Liver (tissue), 3 donors: ENCODE results near the gene ZNF57.

Source experiments
- FOXA1 ChIP-seq: IDR thresholded peaks from 2 replicates; pipeline ENCODE4 v1.6.1; 2016; ENCODE audit warnings: antibody characterized with exemption
- HNF4A ChIP-seq, 2 donors: conservative IDR thresholded peaks; 2 replicates each; pipeline ENCODE4 v1.6.1; 2016; ENCODE audit warnings: antibody characterized with exemption in 2 of 2, mild to moderate bottlenecking in 2 of 2
- RAD21 ChIP-seq, 2 donors: IDR thresholded peaks; 2 replicates each; pipeline ENCODE4 v1.6.1; 2016; ENCODE audit warnings: antibody characterized with exemption in 2 of 2, mild to moderate bottlenecking in 2 of 2
- RXRA ChIP-seq, 2 donors: IDR thresholded peaks; 2 replicates each; pipeline ENCODE4 v1.6.1; 2017 to 2018; ENCODE audit warnings: antibody characterized with exemption in 2 of 2, mild to moderate bottlenecking in 1 of 2
- SP1 ChIP-seq: IDR thresholded peaks from 2 replicates; pipeline ENCODE4 v1.6.1; 2018; ENCODE audit warnings: antibody characterized with exemption, mild to moderate bottlenecking
- TAF1 ChIP-seq: conservative IDR thresholded peaks from 2 replicates; pipeline ENCODE4 v1.6.1; 2016; ENCODE audit warnings: antibody characterized with exemption, mild to moderate bottlenecking
- YY1 ChIP-seq: IDR thresholded peaks from 2 replicates; pipeline ENCODE4 v1.6.1; 2016; ENCODE audit warnings: antibody characterized with exemption, mild to moderate bottlenecking
- TF ChIP-seq, protein P1 (sequence below): fragments of 150-350 bp; IDR thresholded peaks from 2 replicates; pipeline ENCODE4 v1.5.1; 2017; ENCODE audit warnings: improper control_type of control experiment, low read depth, low read length; ENCODE audit not compliant: missing input control
- TF ChIP-seq, protein P2 (sequence below): IDR thresholded peaks from 2 replicates; pipeline ENCODE4 v1.6.1; 2016; ENCODE audit warnings: antibody characterized with exemption, mild to moderate bottlenecking
- TF ChIP-seq, protein P3 (sequence below): IDR thresholded peaks from 2 replicates; pipeline ENCODE4 v1.6.1; 2016; ENCODE audit warnings: antibody characterized with exemption
- TF ChIP-seq, protein P4 (sequence below): IDR thresholded peaks from 2 replicates; pipeline ENCODE4 v1.6.1; 2016; ENCODE audit warnings: antibody characterized with exemption
- donor health status: healthy.
- donor health status: healthy.

DNA sequence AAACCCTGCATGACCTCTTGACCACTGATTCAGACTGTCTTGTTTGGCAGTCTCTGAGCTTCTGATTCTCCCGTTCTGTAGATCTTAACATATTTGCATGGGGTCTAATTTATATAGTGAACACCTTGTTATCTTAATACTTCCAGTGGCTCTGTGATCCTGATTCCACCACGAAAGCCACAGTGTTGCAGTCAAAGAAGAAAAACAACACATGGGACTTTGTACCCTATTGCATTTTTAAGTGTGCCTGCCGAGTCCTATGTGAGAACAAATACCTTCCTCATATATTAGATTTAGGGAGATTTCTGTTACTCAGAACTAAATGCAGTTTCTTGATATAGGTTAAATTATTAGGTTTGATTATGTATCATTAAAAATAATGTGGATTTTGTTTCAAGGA lies 45.9 kb upstream of the ZNF57 start:
- TF ChIP-seq, protein P1, sequence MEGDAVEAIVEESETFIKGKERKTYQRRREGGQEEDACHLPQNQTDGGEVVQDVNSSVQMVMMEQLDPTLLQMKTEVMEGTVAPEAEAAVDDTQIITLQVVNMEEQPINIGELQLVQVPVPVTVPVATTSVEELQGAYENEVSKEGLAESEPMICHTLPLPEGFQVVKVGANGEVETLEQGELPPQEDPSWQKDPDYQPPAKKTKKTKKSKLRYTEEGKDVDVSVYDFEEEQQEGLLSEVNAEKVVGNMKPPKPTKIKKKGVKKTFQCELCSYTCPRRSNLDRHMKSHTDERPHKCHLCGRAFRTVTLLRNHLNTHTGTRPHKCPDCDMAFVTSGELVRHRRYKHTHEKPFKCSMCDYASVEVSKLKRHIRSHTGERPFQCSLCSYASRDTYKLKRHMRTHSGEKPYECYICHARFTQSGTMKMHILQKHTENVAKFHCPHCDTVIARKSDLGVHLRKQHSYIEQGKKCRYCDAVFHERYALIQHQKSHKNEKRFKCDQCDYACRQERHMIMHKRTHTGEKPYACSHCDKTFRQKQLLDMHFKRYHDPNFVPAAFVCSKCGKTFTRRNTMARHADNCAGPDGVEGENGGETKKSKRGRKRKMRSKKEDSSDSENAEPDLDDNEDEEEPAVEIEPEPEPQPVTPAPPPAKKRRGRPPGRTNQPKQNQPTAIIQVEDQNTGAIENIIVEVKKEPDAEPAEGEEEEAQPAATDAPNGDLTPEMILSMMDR, result no peak
- TF ChIP-seq TAF1, result no peak
- TF ChIP-seq HNF4A (conservative IDR thresholded peaks at IDR 0.05), result no peak
- no peak for TF ChIP-seq RXRA (IDR thresholded peaks at IDR 0.05)
- TF ChIP-seq FOXA1, result no peak
- TF ChIP-seq RAD21 (IDR thresholded peaks at IDR 0.05), result no peak
- TF ChIP-seq, protein P2, sequence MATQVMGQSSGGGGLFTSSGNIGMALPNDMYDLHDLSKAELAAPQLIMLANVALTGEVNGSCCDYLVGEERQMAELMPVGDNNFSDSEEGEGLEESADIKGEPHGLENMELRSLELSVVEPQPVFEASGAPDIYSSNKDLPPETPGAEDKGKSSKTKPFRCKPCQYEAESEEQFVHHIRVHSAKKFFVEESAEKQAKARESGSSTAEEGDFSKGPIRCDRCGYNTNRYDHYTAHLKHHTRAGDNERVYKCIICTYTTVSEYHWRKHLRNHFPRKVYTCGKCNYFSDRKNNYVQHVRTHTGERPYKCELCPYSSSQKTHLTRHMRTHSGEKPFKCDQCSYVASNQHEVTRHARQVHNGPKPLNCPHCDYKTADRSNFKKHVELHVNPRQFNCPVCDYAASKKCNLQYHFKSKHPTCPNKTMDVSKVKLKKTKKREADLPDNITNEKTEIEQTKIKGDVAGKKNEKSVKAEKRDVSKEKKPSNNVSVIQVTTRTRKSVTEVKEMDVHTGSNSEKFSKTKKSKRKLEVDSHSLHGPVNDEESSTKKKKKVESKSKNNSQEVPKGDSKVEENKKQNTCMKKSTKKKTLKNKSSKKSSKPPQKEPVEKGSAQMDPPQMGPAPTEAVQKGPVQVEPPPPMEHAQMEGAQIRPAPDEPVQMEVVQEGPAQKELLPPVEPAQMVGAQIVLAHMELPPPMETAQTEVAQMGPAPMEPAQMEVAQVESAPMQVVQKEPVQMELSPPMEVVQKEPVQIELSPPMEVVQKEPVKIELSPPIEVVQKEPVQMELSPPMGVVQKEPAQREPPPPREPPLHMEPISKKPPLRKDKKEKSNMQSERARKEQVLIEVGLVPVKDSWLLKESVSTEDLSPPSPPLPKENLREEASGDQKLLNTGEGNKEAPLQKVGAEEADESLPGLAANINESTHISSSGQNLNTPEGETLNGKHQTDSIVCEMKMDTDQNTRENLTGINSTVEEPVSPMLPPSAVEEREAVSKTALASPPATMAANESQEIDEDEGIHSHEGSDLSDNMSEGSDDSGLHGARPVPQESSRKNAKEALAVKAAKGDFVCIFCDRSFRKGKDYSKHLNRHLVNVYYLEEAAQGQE, result no peak
- no peak for TF ChIP-seq SP1
- TF ChIP-seq, protein P3, sequence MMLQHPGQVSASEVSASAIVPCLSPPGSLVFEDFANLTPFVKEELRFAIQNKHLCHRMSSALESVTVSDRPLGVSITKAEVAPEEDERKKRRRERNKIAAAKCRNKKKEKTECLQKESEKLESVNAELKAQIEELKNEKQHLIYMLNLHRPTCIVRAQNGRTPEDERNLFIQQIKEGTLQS, result no peak
- TF ChIP-seq YY1, result no peak
- TF ChIP-seq, protein P4, sequence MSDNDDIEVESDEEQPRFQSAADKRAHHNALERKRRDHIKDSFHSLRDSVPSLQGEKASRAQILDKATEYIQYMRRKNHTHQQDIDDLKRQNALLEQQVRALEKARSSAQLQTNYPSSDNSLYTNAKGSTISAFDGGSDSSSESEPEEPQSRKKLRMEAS, result no peak
